ENCODE results near the gene SIAE. TPM values are rescaled to one million over a fixed set of nuclear protein-coding genes. Genes with fewer than 3 reads are reported as not detected.

SIAE gene
- total and polyA plus RNA-seq, 2 of the 8 experiments (the other 6 are each of a cell fraction or from before 2014, with no cell fraction given): 2.3 to 3.7 TPM

GRCh38 chr11:124718801-124719200, 45.3 kb upstream of the SIAE start:
- Histone ChIP-seq H3K4me3 (ENCODE audit: extremely low read depth in 1 of 4, insufficient read depth in 2 of 4, low read depth in 3 of 4, low read length in 4 of 4) (peak overlapping the region; percentile 32 to 60 (median 54); a peak in 7 of 8 replicates), H3K4me2 (ENCODE audit: insufficient read depth in 1 of 2, low read depth in 2 of 2, low read length in 2 of 2) (peak overlapping the region; percentile 81 to 87)
- CTCF ChIA-PET (ENCODE audit: partially characterized antibody): interaction anchor here (1.1 to 1.6 kb wide), 2 partner anchors 25 to 50 kb away, joined by 3 to 4 read pairs; no protein-coding TSS in a partner anchor

More at GRCh38 chr11:124718801-124719200, 45.3 kb upstream of the SIAE start:
- Histone ChIP-seq H4K5ac (ENCODE audit: insufficient read length, low read depth, low read length) (no peak overlapping the region), H3K23ac (ENCODE audit: insufficient read length) (no peak overlapping the region), H3K27me3 (replicated peaks in 1 of 4; ENCODE audit: control insufficient read depth in 3 of 4, extremely low read depth in 1 of 4, insufficient read depth in 3 of 4, low read length in 3 of 4) (peaks cover 47 to 85% (median 78%) of the 10 kb centered on the region in 4 experiments), H3K56ac (replicated peaks; ENCODE audit: insufficient read length, low read depth, low read length) (no peak overlapping the region), H3K23me2 (ENCODE audit: low read depth, low read length) (peaks cover 8% of the 10 kb centered on the region), H3K9me3 (ENCODE audit: insufficient read depth in 2 of 2, low read depth in 1 of 2, low read length in 1 of 2) (no peaks in the 10 kb centered on the region), H2BK20ac (ENCODE audit: low read length) (no peak overlapping the region), H2AFZ (ENCODE audit: low read length) (no peak overlapping the region), H3K9ac (replicated peaks in 1 of 4; ENCODE audit: extremely low read depth in 1 of 4, low read depth in 3 of 4, low read length in 3 of 4) (no peak overlapping the region), H3K36me3 (ENCODE audit: control insufficient read depth in 2 of 4, insufficient read depth in 4 of 4, low read length in 3 of 4) (no peaks in the 10 kb centered on the region), H3K4me1 (replicated peaks in 1 of 4; ENCODE audit: control insufficient read depth in 3 of 4, insufficient read depth in 4 of 4, low read length in 3 of 4) (peaks cover 0 to 5% (median 3%) of the 10 kb centered on the region in 4 experiments; a peak in 5 of 7 replicates), H3K18ac (ENCODE audit: extremely low read depth, low read length) (no peak overlapping the region), H2BK12ac (ENCODE audit: low read depth, low read length) (no peak overlapping the region), H2AK5ac (ENCODE audit: low read depth, low read length) (no peak overlapping the region), H2BK120ac (replicated peaks; ENCODE audit: low read depth, low read length) (no peak overlapping the region), H3K79me2 (ENCODE audit: control insufficient read depth in 1 of 2, insufficient read depth in 2 of 2, low read length in 2 of 2) (no peaks in the 10 kb centered on the region), H3K14ac (ENCODE audit: insufficient read length) (no peak overlapping the region), H2BK5ac (ENCODE audit: low read depth, low read length) (no peak overlapping the region), H3K79me1 (ENCODE audit: low read depth, low read length) (no peaks in the 10 kb centered on the region), H3K4ac (replicated peaks; ENCODE audit: insufficient read length, low read depth, low read length) (no peak overlapping the region), H4K91ac (replicated peaks; ENCODE audit: insufficient read length, low read length) (no peak overlapping the region), H4K20me1 (replicated peaks in 1 of 2; ENCODE audit: control insufficient read depth in 1 of 2, insufficient read depth in 2 of 2, low read length in 2 of 2) (no peaks in the 10 kb centered on the region), H4K8ac (ENCODE audit: extremely low read depth, insufficient read depth, low read length) (no peak overlapping the region), H3K27ac (ENCODE audit: low read depth, low read length) (no peak overlapping the region), H2BK15ac (ENCODE audit: low read length) (no peak overlapping the region)
- 30% methylated on average over 14 of the region's 14 CpGs; no CpG with 5 or more reads in 1 of the 2 experiments for WGBS, 2 experiments (ENCODE audit: extremely low coverage in 1 of 2, insufficient coverage in 1 of 2, insufficient read length in 1 of 2, insufficient replicate concordance in 2 of 2, low coverage in 1 of 2, low lambda C conversion rate in 2 of 2, missing lambda C conversion rate in 1 of 2)
- DNase-seq (ENCODE audit: low read depth in 1 of 2, low spot score in 2 of 2) (no peak), FAIRE-seq (no peak)
- TF ChIP-seq SUZ12 (IDR thresholded peaks at IDR 0.05; ENCODE audit: low read length): peak; percentile 8; the same call in 1 of the 2 replicates
- peak; percentile 30 for TF ChIP-seq EZH2 (IDR thresholded peaks at IDR 0.05; ENCODE audit: low read depth, low read length, severe bottlenecking)
- no peak for TF ChIP-seq TBP (IDR thresholded peaks at IDR 0.05; ENCODE audit: low read depth, low read length)
- POLR2A ChIA-PET (ENCODE audit: partially characterized antibody): interaction anchor here (1.6 kb wide), 1 partner anchor 46 kb away, joined by 5 read pairs; the partner anchor contains the start of genes SIAE and SPA17
